ENCODE data around the gene TSPAN12.

TSPAN12 gene

DNA sequence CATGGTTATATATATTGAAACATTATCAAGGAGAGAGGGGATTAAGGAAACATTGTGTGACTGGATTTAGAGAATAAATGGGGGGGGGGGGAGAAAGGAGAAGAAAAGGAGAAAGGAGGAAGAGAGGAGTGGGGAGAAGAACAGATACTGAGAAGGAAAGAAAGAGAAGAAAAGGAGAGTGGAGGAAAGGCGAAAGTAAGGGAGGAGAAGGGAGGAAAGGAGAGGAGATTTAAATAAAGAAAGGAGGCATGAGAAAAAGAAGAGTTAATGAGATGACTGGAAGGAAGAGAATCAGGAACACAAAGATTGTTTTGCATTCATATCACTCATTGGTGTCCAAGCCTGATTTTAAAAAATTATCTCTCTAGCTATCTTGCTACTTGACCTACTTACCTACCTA, 16.1 kb upstream of the TSPAN12 start:
- TF ChIP-seq, protein P1, sequence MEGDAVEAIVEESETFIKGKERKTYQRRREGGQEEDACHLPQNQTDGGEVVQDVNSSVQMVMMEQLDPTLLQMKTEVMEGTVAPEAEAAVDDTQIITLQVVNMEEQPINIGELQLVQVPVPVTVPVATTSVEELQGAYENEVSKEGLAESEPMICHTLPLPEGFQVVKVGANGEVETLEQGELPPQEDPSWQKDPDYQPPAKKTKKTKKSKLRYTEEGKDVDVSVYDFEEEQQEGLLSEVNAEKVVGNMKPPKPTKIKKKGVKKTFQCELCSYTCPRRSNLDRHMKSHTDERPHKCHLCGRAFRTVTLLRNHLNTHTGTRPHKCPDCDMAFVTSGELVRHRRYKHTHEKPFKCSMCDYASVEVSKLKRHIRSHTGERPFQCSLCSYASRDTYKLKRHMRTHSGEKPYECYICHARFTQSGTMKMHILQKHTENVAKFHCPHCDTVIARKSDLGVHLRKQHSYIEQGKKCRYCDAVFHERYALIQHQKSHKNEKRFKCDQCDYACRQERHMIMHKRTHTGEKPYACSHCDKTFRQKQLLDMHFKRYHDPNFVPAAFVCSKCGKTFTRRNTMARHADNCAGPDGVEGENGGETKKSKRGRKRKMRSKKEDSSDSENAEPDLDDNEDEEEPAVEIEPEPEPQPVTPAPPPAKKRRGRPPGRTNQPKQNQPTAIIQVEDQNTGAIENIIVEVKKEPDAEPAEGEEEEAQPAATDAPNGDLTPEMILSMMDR (IDR thresholded peaks at IDR 0.05; ENCODE audit: control insufficient read depth, extremely low read depth, insufficient read depth), result no peak
- no peak overlapping the region for H3K4me3 ChIP-seq (ENCODE audit: low read depth, low read length)
- DNase-seq (ENCODE audit: low read depth), result no peak

DNA sequence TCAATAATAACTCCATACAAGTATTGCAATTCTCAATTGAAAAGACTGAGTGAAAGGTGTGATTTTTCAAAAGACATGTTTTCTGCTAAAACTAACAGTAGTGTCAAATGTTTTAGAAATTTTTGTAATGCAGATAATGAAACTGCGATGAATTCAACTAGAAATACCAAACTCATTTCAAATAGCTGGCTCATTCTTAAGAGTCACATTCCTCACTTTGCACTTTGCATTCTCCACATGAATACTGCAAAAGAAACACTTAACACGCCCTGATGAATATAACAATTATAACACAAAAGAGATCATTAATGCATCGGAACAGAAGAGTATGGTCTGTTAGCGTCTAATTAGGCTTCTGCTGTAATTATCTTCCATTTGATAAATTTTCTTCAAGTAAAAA, 15.5 kb upstream of the TSPAN12 start:
- TF ChIP-seq, protein P1 (IDR thresholded peaks at IDR 0.05; ENCODE audit: control insufficient read depth, extremely low read depth, insufficient read depth), result no peak
- no peak overlapping the region for H3K4me3 ChIP-seq (ENCODE audit: low read depth, low read length)
- DNase-seq (ENCODE audit: low read depth), result no peak

DNA sequence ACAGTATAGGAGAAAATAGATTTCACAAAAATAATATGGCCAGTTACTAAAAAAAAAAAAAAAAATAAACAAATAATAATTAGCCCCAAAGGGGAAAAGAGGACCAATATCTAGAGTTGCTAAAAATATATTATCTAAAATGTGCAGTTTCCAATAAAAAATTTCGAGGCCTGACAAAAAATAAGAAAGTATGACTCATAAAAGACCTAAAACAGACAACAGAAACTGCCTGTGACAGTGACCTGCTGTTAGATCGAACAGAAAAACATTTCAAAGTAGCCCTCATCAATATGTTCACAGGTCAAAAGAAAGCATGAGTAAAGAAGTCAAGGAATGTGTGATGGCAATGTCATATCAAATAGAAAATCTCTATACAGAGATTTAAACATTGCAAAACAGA, 11.8 kb upstream of the TSPAN12 start:
- H3K4me3 ChIP-seq (ENCODE audit: low read depth, low read length), result no peak overlapping the region
- TF ChIP-seq, protein P1 (IDR thresholded peaks at IDR 0.05; ENCODE audit: control insufficient read depth, extremely low read depth, insufficient read depth), result no peak
- DNase-seq (ENCODE audit: low read depth), result no peak

DNA sequence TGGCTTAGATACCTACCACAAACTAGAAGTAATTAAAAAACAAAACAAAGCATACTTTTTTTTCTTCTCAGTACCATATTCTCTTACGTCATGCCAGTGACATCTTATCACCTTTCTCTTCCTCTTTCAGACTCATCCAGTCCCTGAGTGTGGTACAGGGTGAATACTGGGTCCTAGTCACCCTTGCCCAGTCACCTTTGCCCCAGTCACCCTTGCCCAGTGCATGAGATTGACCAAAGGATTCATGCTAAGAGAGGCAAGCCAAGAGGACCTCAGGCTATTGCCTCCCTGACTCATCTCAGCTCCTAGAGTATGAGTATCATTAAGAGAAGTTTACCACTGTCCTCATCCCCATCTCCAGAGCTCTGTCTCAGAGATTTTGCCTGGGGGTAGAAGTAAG, 10.0 kb upstream of the TSPAN12 start:
- no peak for DNase-seq (ENCODE audit: low read depth)
- H3K4me3 ChIP-seq (ENCODE audit: low read depth, low read length), result no peak overlapping the region
- TF ChIP-seq, protein P1 (IDR thresholded peaks at IDR 0.05; ENCODE audit: control insufficient read depth, extremely low read depth, insufficient read depth), result no peak

DNA sequence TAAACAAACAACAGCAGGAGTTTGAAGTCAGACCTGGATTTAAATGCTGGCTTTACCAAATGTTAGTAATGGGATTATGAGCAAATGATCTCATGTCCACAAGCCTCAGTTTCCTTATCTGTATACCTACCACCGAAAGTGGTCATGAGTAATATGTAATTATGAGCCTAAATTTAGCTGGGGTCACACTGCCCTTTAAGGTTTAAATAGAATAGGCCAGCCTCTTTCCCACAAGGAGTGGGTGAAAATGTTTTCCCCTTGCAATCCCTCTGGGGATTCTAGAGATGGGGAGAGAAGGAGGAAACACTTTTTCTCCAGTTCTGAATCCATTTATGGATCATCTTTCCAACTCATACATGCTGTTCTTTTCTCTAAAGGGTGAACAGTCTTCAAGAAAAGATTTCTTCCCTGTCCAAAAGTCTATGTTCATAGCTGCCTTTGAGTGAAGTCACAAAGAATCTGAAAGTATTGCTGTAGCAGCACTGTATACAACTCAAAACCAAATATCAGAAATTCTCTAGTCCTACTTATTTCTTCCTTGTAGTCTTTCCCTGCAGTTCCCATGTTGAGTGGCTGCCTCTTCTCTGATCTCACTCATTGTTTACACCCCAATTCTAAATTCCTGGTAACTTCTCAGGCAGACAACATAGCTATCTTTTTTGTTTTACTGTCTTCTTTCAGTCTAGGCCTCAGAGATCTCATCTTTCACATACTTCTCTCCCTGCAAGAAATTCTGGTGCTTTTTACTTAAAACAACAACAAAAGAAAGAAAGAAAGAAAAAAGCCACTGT, 7.4 kb upstream of the TSPAN12 start:
- no peak overlapping the region for H3K4me3 ChIP-seq (ENCODE audit: low read depth, low read length)
- no peak for DNase-seq (ENCODE audit: low read depth)
- TF ChIP-seq, protein P1 (IDR thresholded peaks at IDR 0.05; ENCODE audit: control insufficient read depth, extremely low read depth, insufficient read depth), result no peak

DNA sequence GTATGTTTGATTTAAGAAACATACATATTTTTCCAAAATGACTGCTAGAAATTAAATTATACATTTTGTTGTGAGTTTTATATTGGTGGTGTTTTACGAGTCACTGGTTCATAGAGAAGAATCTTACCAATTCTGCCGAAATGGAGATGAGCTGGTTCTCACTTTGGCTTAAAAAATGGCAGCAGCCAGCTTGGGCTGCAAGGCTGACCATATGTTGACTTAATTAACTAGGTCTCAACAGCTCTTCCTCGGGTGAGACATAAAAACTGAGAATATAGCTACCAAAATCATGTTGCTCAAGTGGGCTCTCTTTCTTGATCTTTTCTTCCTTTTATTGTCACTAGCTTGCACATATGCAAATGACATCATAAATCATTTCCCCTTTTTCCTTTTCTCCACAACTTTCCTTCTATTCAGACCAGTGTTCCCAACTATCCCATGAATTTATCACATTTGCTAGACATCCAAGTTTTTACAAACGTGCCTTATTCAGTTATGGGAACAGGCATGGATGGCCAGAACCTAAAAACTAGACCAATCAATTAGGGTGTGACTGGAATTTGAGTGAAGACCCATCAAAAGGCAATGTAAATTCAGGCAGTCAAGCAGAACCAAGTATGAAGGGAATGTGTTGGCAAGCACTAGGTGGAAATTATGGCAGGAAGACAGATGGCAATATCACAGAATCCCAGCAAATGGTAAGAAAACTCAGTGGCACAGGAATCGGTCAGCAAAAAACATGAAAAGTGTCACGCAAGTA, 6.4 kb upstream of the TSPAN12 start:
- H3K4me3 ChIP-seq (ENCODE audit: low read depth, low read length), result no peak overlapping the region
- no peak for DNase-seq (ENCODE audit: low read depth)
- TF ChIP-seq, protein P1 (IDR thresholded peaks at IDR 0.05; ENCODE audit: control insufficient read depth, extremely low read depth, insufficient read depth), result no peak
